D721Med (cell line): ENCODE results near the gene NSUN7.
A peak's percentile ranks its signal among the peaks of the same experiment; 100 is the strongest.
"Not testable (repeated sequence)": the region's sequence is repeated elsewhere in the genome, so short reads cannot be mapped to it uniquely, and the experiment has no call there.

Experiments used
- DNase-seq: peaks from one replicate; pipeline ENCODE4 v3.0.0; 2011; ENCODE audit warnings: low spot score; ENCODE audit not compliant: insufficient read length
- FAIRE-seq: peaks from 2 replicates; lab custom pipeline; 2011; peaks lifted over from hg19 to GRCh38; lab: Jason Lieb, UNC
- TF ChIP-seq, protein P1 (sequence below): IDR thresholded peaks from 2 replicates; pipeline ENCODE4 v1.5.1; 2012; ENCODE audit warnings: mild to moderate bottlenecking, control low read depth; ENCODE audit not compliant: insufficient read depth; ENCODE audit errors: missing control alignments

Gene NSUN7, protein sequence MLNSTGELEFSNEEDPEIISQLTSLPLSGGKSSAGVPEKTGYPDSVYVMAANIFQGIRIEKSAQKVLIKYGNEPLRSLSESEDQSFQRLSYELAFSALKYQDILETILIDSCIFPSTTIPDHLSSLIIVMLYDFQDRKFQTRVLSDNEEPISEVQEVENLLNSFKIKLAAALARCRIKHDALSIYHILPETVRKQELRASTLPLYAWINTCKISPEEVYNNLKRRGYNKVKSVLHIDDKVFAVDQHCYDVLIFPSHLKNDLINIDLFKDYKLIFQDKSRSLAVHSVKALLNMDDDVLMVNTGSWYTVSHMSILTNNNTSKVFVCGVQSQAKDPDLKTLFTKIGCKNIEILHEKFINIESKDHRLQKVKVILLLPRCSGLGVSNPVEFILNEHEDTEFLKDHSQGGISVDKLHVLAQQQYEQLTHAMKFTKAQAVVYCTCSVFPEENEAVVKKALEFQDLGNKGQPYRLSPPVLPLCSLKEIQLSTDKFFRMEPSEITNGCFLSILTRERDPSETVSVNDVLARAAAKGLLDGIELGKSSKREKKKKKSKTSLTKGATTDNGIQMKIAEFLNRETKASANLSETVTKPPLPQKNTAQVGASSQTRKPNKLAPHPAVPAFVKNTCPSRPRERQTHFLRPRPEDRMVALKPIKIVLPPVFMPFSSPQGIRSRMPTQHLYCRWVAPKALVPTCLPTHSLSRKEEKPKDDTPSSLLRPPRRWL

DNA sequence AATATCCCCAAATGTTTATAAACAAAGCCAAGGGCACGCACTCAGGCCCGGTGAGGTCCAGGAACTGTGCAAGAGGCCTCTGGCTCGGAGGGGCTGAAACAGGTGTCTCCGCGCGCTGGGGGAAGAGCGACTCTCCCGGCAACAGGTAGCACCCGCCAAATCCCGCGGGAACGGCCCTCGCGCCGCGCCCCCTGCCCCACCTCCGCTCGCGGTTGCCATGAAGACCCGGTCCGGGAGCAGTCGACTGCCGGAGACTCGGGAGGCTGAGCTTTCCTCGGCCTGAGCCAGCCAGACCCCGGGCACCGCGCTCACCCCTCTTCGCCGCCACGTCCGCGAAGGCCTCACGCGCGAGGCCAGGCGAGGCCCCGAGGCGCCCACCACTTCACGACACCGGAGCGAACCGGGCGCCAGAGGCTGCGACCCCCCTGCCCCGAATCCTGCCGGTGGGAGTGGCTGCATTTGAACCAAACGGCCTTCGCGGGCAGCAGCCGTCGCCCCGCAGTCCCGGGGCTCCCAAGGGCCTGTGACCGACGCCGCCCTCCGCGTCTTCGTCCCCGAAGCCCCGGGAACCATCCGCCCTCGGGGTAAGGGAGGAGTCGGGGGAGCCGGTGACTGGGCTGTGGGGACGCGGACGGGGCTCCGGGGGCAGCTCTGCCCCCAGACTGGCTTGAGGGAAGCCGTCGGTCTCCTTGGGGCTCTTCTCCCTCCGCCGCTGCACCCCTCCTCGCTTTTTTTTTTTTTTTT, at the start of gene NSUN7:
Gene NSUN7 (plus strand): TSS at position 239 of the 744 bp plus-strand sequence. CDS start 739 bp downstream, outside the sequence.
- TF ChIP-seq, protein P1, sequence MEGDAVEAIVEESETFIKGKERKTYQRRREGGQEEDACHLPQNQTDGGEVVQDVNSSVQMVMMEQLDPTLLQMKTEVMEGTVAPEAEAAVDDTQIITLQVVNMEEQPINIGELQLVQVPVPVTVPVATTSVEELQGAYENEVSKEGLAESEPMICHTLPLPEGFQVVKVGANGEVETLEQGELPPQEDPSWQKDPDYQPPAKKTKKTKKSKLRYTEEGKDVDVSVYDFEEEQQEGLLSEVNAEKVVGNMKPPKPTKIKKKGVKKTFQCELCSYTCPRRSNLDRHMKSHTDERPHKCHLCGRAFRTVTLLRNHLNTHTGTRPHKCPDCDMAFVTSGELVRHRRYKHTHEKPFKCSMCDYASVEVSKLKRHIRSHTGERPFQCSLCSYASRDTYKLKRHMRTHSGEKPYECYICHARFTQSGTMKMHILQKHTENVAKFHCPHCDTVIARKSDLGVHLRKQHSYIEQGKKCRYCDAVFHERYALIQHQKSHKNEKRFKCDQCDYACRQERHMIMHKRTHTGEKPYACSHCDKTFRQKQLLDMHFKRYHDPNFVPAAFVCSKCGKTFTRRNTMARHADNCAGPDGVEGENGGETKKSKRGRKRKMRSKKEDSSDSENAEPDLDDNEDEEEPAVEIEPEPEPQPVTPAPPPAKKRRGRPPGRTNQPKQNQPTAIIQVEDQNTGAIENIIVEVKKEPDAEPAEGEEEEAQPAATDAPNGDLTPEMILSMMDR = no peak
- no peak for DNase-seq
- no peak for FAIRE-seq

DNA sequence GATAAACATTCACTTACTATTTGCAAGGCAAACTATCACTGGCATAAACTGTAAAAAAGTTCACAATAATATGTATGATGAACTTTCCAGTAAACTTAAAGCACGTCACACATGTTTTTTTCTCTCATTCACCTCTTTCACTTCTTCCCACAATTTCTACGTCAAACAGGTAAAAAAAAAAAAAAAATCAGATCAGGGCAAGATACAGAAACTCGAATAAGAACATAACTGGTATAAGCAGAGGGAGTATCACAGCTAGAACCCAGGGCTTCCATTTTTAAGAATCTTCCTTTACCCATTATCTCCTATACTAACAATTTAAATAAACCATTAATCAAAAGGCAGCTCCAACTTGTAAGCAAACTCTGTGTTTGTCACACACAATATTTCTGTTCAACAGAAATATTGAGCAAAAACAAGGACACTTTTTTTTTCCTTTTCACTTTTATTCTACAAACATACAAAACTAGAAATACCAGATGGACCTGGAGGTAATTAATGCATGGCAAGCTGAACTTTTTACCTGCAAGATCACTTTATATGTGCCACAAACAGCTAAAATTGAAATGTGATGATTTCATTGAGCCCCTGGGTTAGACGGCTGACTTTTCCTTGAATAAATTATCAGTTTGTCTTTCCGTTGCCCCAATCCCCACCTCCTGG, 47.5 kb upstream of the NSUN7 start:
- TF ChIP-seq, protein P1 = no peak
- FAIRE-seq (no peak), DNase-seq (no peak)

DNA sequence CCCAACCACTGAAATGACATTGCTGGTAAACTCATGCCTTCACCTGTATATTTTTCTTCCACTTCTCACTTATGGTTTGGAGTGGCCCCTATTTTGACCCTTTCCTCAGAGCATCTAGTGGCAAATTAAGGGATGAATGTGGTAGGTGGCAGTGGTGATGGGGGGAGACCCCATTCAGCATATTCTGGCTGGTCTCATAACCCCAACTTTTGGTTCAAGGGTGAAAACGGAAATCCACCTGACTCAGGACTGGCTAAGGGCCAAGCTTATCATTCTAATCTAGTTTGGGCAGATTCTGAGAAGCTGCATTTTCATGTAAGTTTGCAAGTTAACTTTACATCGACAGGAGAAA, 47.0 kb upstream of the NSUN7 start:
- DNase-seq = no peak
- no peak for FAIRE-seq
- TF ChIP-seq, protein P1 = no peak

DNA sequence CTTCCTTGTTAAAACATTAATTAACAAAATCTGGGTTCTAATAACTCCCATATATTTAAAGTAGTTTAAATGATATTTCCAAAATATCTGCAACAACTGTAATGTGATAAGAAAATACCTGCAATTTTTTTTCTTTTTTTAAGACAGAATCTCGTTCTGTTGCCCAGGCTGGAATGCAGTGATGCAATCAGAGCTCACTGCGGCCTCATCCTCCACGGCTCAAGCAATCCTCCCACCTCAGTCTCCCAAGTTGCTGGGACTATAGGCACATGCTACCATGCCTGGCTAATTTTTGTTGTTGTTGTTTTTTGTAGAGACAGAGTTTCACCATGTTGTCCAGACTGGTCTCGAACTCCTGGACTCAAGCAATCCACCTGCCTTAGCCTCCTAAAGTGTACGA, 45.7 kb upstream of the NSUN7 start:
- TF ChIP-seq, protein P1 = no peak
- DNase-seq (no peak), FAIRE-seq (no peak)

DNA sequence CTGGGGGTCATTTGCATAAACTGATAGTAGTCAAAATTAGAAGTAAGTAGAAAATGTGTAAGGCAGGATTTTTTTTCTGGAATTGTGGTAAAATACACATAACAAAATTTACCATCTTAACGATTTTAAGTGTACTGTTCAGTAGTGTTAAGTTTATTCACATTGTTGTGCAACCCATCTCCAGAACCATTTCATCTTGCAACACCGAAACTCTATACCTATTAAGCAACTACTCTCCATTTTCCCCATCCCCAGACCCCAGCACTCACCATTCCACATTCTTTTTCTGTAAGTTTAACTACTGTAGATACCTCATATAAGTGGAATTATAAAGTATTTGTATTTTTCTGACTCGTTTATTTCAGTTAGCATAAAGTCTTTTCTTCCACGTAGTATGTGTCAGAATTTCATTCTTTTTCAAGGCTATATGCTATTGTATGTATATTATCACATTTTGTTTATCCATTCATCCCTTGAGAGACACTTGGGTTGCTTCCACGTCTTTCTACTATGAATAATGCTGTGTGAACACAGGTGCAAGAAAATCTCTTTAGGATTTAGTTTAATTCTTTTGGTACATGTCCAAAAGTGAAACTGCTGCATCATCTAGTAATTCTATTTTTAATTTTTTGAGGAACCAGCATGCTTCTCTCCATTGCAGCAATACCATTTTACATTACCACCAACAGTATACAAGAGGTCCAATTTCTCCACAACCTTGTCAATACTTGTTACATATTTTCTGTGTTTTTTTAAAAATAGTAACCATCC, 39.1 kb upstream of the NSUN7 start:
- TF ChIP-seq, protein P1 = no peak
- FAIRE-seq (peak; percentile 56), DNase-seq (no peak)

DNA sequence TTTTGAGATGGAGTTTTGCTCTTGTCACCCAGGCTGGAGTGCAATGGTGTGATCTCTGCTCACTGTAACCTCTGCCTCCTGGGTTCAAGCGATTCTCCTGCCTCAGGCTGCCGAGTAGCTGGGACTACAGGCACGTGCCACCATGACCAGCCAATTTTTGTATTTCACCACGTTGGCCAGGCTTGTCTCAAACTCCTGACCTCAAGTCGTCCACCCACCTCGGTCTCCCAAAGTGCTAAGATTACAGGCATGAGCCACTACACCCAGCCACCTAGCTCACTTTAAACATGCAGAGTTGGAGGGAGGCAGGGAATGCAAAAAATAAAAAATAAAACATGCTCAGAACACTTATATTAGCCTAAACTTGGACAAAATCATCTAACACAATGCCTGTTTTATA, 36.8 kb upstream of the NSUN7 start:
- FAIRE-seq, DNase-seq: not testable (repeated sequence)
